Osteocyte (in vitro differentiated cells): ENCODE data around the gene ITGBL1. TPM values are rescaled to one million over a fixed set of nuclear protein-coding genes. Genes with fewer than 3 reads are reported as not detected.

Experiments
- DNase-seq: peaks from one replicate; pipeline ENCODE4 v3.0.0; 2021; ENCODE audit warnings: mixed read lengths; ENCODE audit not compliant: unreplicated experiment; ENCODE audit errors: extremely low spot score
- H3K27ac Mint-ChIP-seq: one replicate; pipeline ENCODE4 v1.8.0; 2021; ENCODE audit warnings: mild to moderate bottlenecking, mixed read lengths; ENCODE audit not compliant: unreplicated experiment
- H3K27me3 Mint-ChIP-seq: one replicate; pipeline ENCODE4 v1.8.0; 2021; ENCODE audit warnings: mixed read lengths; ENCODE audit not compliant: unreplicated experiment
- H3K36me3 Mint-ChIP-seq: one replicate; pipeline ENCODE4 v1.8.0; 2021; ENCODE audit warnings: mixed read lengths; ENCODE audit not compliant: unreplicated experiment
- H3K4me1 Mint-ChIP-seq: one replicate; pipeline ENCODE4 v1.8.0; 2021; ENCODE audit warnings: mixed read lengths; ENCODE audit not compliant: unreplicated experiment
- H3K4me3 Mint-ChIP-seq: one replicate; pipeline ENCODE4 v1.8.0; 2021; ENCODE audit warnings: mild to moderate bottlenecking, moderate library complexity, mixed read lengths; ENCODE audit not compliant: unreplicated experiment
- H3K9me3 Mint-ChIP-seq: one replicate; pipeline ENCODE4 v1.8.0; 2021; ENCODE audit warnings: mixed read lengths; ENCODE audit not compliant: unreplicated experiment
- total RNA-seq: library from RNA; stranded (reverse); gene quantifications from 2 replicates; pipeline ENCODE4 v1.2.1, GENCODE V29; 2021
- TF ChIP-seq, protein P1 (sequence below): fragments of 200-600 bp; sonication (generic); IDR thresholded peaks from 2 replicates; pipeline ENCODE4 v1.5.0; 2021; ENCODE audit warnings: antibody characterized with exemption, mild to moderate bottlenecking, moderate library complexity

The ITGBL1 gene
- total RNA-seq, 1 donor from 2014 or later, result 1,450 TPM

DNA sequence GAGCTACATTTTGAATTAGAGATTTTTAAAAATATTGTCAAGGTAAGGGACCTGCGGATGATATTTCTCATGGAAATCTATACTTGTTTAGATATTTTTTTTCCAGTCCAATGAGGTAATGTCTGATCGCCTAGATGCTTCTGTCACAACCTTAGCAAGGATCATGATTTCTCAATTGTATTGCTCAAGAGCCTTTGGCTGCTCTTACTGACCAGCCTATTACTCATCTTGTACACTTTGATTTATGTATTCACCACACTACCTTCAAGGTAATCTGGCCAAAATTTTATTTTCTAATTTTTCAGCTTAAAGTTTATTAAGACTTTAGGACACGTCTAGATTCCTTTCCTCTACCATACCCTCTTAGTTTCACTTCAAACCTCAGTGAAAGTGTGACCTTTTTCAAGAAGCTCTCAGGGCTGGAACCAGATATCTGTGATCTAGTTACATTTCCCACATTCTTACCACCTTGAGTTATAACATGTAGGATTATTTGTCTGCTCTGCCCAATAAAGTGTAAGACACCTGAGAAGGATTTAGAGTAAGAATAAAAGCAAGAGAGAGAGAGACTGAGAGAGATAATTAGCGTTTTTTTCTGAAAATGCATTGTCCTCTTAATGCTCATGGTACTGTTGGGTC is 197.1 kb downstream of the ITGBL1 start:
- no peaks in the 10 kb centered on the region for H3K9me3 Mint-ChIP-seq
- H3K36me3 Mint-ChIP-seq, result peaks cover 70% of the 10 kb centered on the region
- TF ChIP-seq, protein P1, sequence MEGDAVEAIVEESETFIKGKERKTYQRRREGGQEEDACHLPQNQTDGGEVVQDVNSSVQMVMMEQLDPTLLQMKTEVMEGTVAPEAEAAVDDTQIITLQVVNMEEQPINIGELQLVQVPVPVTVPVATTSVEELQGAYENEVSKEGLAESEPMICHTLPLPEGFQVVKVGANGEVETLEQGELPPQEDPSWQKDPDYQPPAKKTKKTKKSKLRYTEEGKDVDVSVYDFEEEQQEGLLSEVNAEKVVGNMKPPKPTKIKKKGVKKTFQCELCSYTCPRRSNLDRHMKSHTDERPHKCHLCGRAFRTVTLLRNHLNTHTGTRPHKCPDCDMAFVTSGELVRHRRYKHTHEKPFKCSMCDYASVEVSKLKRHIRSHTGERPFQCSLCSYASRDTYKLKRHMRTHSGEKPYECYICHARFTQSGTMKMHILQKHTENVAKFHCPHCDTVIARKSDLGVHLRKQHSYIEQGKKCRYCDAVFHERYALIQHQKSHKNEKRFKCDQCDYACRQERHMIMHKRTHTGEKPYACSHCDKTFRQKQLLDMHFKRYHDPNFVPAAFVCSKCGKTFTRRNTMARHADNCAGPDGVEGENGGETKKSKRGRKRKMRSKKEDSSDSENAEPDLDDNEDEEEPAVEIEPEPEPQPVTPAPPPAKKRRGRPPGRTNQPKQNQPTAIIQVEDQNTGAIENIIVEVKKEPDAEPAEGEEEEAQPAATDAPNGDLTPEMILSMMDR, result no peak
- H3K27ac Mint-ChIP-seq, result peak overlapping the region; percentile 66
- DNase-seq, result no peak
- no peak overlapping the region for H3K4me3 Mint-ChIP-seq
- H3K4me1 Mint-ChIP-seq, result peaks cover 37% of the 10 kb centered on the region
- H3K27me3 Mint-ChIP-seq, result no peaks in the 10 kb centered on the region

DNA sequence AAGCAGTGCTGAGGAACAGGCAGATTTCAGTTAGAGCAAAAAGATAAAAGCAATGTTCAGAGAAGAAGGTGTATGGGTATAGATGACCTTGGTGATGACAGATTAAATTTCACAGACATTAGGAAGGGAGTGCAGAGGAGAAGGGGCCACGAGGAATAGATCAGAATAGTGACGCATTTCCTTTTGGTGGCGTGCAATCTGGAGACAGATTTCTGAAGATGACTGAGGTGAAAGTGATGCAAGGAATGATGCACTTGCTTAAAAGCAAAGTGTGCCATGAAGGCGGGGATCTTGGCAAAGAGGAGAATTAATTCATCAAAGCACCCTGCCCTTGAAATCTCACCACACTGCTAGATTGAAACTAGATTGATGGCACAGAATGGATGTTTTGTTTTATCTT is 202.4 kb downstream of the ITGBL1 start:
- DNase-seq, result no peak
- H3K4me3 Mint-ChIP-seq, result no peak overlapping the region
- no peaks in the 10 kb centered on the region for H3K9me3 Mint-ChIP-seq
- peaks cover 55% of the 10 kb centered on the region for H3K36me3 Mint-ChIP-seq
- H3K27ac Mint-ChIP-seq, result no peak overlapping the region
- H3K27me3 Mint-ChIP-seq, result no peaks in the 10 kb centered on the region
- TF ChIP-seq, protein P1, result no peak
- peaks cover 20% of the 10 kb centered on the region for H3K4me1 Mint-ChIP-seq

DNA sequence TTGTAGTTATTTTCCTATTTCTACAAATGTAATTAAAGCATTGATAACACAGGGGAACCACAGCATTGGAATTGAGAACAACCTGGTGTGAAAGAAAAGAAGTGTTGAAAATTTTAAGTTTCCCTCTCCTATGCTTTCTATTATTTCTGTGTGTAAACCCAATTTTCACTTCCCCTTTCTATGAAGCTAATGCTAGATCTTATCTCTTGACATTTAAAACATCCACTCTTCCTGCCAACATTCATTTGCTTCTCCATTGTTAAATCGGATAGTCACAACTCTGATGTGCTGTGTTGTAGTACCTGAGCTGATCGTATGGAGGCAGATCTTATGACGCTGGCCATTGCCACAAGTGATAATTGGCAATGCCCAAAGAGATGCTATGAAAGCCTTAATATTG is 203.0 kb downstream of the ITGBL1 start:
- peaks cover 58% of the 10 kb centered on the region for H3K36me3 Mint-ChIP-seq
- H3K4me3 Mint-ChIP-seq, result no peak overlapping the region
- no peak for DNase-seq
- no peaks in the 10 kb centered on the region for H3K9me3 Mint-ChIP-seq
- no peaks in the 10 kb centered on the region for H3K27me3 Mint-ChIP-seq
- H3K27ac Mint-ChIP-seq, result peak overlapping the region; percentile 32
- TF ChIP-seq, protein P1, result no peak
- H3K4me1 Mint-ChIP-seq, result peaks cover 20% of the 10 kb centered on the region

DNA sequence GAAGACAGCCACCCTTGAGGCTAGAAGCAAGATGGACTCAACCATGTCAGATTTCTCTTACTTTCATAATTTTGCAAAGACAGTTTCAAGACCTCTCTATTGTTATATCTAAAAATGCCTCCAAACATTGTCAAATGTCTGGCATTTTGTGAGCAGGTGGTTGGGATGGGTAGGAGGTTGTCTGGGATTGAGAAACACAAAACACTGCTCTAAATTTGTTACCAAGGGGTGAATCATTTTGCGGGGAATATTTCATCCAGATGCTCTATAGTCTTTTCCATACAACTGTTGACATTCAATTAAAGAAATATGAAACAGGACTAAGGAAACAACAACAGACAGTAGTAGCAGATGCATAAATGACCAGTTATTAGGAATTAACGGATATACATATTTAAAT is 208.2 kb downstream of the ITGBL1 start:
- peaks cover 41% of the 10 kb centered on the region for H3K4me1 Mint-ChIP-seq
- H3K4me3 Mint-ChIP-seq, result no peak overlapping the region
- H3K9me3 Mint-ChIP-seq, result no peaks in the 10 kb centered on the region
- TF ChIP-seq, protein P1, result no peak
- peaks cover 36% of the 10 kb centered on the region for H3K36me3 Mint-ChIP-seq
- no peak overlapping the region for H3K27ac Mint-ChIP-seq
- no peaks in the 10 kb centered on the region for H3K27me3 Mint-ChIP-seq
- DNase-seq, result no peak

DNA sequence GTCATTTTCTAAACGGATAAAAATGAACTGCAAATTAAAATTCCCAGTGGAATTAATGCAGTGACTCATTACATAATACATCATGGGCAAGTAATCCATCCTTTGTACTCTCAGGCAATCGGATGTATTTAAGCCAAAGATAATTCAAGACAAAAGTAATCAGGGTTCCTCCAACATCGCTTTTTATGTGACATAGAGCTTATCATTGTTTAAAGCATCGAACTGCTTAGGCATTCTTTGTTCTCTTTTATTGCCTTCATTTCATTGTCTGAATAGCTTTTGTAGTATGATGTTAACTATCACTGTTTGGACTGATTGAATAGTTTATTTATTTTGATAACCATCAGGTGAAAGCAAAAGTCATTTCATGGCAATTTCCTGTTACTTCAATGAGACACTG is 209.4 kb downstream of the ITGBL1 start:
- no peak for DNase-seq
- TF ChIP-seq, protein P1, result no peak
- no peaks in the 10 kb centered on the region for H3K9me3 Mint-ChIP-seq
- peak overlapping the region; percentile 57 for H3K27ac Mint-ChIP-seq
- no peak overlapping the region for H3K4me3 Mint-ChIP-seq
- H3K4me1 Mint-ChIP-seq, result peaks cover 49% of the 10 kb centered on the region
- peaks cover 39% of the 10 kb centered on the region for H3K36me3 Mint-ChIP-seq
- no peaks in the 10 kb centered on the region for H3K27me3 Mint-ChIP-seq
